HepG2 (cell line): Measurements from ENCODE around the gene ATG16L1. TPM values are rescaled to one million over a fixed set of nuclear protein-coding genes. Genes with fewer than 3 reads are reported as not detected.

ENCODE experiments used
- ATAC-seq: fragments of 200-7000 bp; cut with Tn5 transposase; 3 replicates; pipeline ENCODE4 v1.9.1; 2020; ENCODE audit warnings: mild to moderate bottlenecking, moderate library complexity
- BruUV-seq: library from RNA; stranded (reverse); fragments of 400-500 nt; replicated peaks from 2 replicates; lab custom pipeline; 2021; lab: Mats Ljungman, UMichigan
- CTCF ChIA-PET: fragments of 300-600 bp; formaldehyde crosslinking; extraction: SDS; loops from one replicate; lab custom pipeline; 2021; ENCODE audit warnings: low total read pairs, inconsistent platforms, low intra/inter-chr PET ratio; lab: Yijun Ruan, JAX
- POLR2A ChIA-PET: fragments of 350-600 bp; sonication (Branson Sonifier 250); formaldehyde crosslinking; loops from one replicate; lab custom pipeline; 2020; ENCODE audit warnings: antibody characterized with exemption, inconsistent platforms; lab: Yijun Ruan, JAX
- DNase-seq: peaks from one replicate; pipeline ENCODE4 v3.0.0-alpha.2; 2015; ENCODE audit warnings: low spot score
- FAIRE-seq: peaks from 3 replicates; lab custom pipeline; 2011; peaks lifted over from hg19 to GRCh38; lab: Jason Lieb, UNC
- H2AFZ ChIP-seq: one replicate; pipeline ENCODE4 v1.6.1; 2011; ENCODE audit warnings: low read length, inconsistent platforms
- H3K27ac ChIP-seq: fragments of 300-600 bp; 3 replicates; pipeline ENCODE4 v1.8.0; 2011; ENCODE audit warnings: mixed run types, mild to moderate bottlenecking, mixed read lengths, low read length, inconsistent platforms; ENCODE audit not compliant: insufficient read depth; ENCODE audit errors: extremely low read length
- H3K27me3 ChIP-seq, 2 experiments: fragments of 200-600 bp in 1 of 2; 2 replicates in 1 of 2; 3 replicates in 1 of 2; pipeline versions ENCODE4 v1.6.0 to v1.8.0; 2011; ENCODE audit warnings: low read length in 2 of 2, mild to moderate bottlenecking in 2 of 2, moderate library complexity in 2 of 2, inconsistent platforms in 1 of 2; ENCODE audit not compliant: insufficient read depth in 2 of 2, control insufficient read depth in 1 of 2
- H3K36me3 ChIP-seq, 2 experiments: fragments of 200-600 bp in 1 of 2; replicated peaks in 1 of 2; 2 replicates in 1 of 2; 3 replicates in 1 of 2; pipeline versions ENCODE4 v1.5.1 to v1.8.0; 2011; ENCODE audit warnings: low read length in 2 of 2, inconsistent platforms in 1 of 2; ENCODE audit not compliant: insufficient read depth in 2 of 2, control insufficient read depth in 1 of 2
- H3K4me1 ChIP-seq: 2 replicates; pipeline ENCODE4 v1.5.1; 2012; ENCODE audit warnings: low read length, inconsistent platforms; ENCODE audit not compliant: insufficient read depth
- H3K4me2 ChIP-seq: 2 replicates; pipeline ENCODE4 v1.6.0; 2011; ENCODE audit warnings: low read depth, low read length, inconsistent platforms
- H3K4me3 ChIP-seq, 3 experiments: fragments of 200-600 bp in 1 of 3; sonication (generic), shearing (Covaris generic) in 1 of 3; replicated peaks in 1 of 3; 2 replicates each; pipeline ENCODE4 v1.5.1; 2011 to 2016; ENCODE audit warnings: low read length in 3 of 3, inconsistent platforms in 2 of 3, low read depth in 2 of 3, mild to moderate bottlenecking in 2 of 3, control low read depth in 1 of 3, mixed read lengths in 1 of 3; ENCODE audit not compliant: insufficient read depth in 1 of 3
- H3K79me2 ChIP-seq: one replicate; pipeline ENCODE4 v1.6.1; 2011; ENCODE audit warnings: low read length, inconsistent platforms; ENCODE audit not compliant: insufficient read depth
- H3K9ac ChIP-seq: 2 replicates; pipeline ENCODE4 v1.6.0; 2011; ENCODE audit warnings: mild to moderate bottlenecking, low read depth, low read length, inconsistent platforms; ENCODE audit not compliant: insufficient read depth
- H3K9me3 ChIP-seq: 2 replicates; pipeline ENCODE4 v1.5.1; 2012; ENCODE audit warnings: mild to moderate bottlenecking, low read length
- H4K20me1 ChIP-seq: 2 replicates; pipeline ENCODE4 v1.6.0; 2011; ENCODE audit warnings: inconsistent platforms, mild to moderate bottlenecking, low read length, moderate library complexity; ENCODE audit not compliant: insufficient read depth
- CEBPG ChIP-seq: IDR thresholded peaks from 2 replicates; pipeline ENCODE4 v1.6.1; 2016
- ELF4 ChIP-seq: sonication (generic); formaldehyde crosslinking; IDR thresholded peaks from 2 replicates; pipeline ENCODE4 v1.5.0; 2020; ENCODE audit warnings: missing genetic modification reagents, mild to moderate bottlenecking, moderate library complexity, borderline replicate concordance
- EZH2 ChIP-seq: conservative IDR thresholded peaks from 2 replicates; pipeline ENCODE4 v1.6.1; 2012; ENCODE audit warnings: mild to moderate bottlenecking, low read depth, low read length, moderate library complexity
- GMEB1 ChIP-seq: sonication (generic); formaldehyde crosslinking; IDR thresholded peaks from 2 replicates; pipeline ENCODE4 v1.5.1; 2020; ENCODE audit warnings: missing genetic modification reagents, mild to moderate bottlenecking, borderline replicate concordance
- MNT ChIP-seq: fragments of 450-650 bp; IDR thresholded peaks from 2 replicates; pipeline ENCODE4 v1.6.1; 2016
- NAIF1 ChIP-seq: sonication (generic); formaldehyde crosslinking; IDR thresholded peaks from 2 replicates; pipeline ENCODE4 v1.5.0; 2020; ENCODE audit warnings: mild to moderate bottlenecking, missing genetic modification reagents, borderline replicate concordance
- NFKBIZ ChIP-seq: IDR thresholded peaks from 2 replicates; pipeline ENCODE4 v1.6.1; 2018; ENCODE audit warnings: missing genetic modification reagents, missing compliant biosample characterization
- RAD51 ChIP-seq: fragments of 450-650 bp; IDR thresholded peaks from 2 replicates; pipeline ENCODE4 v1.6.1; 2016; ENCODE audit warnings: borderline replicate concordance
- ZBTB7B ChIP-seq: sonication (generic); formaldehyde crosslinking; IDR thresholded peaks from 2 replicates; pipeline ENCODE4 v1.4.0; 2020; ENCODE audit warnings: missing genetic modification reagents
- ZNF225 ChIP-seq: sonication (generic); formaldehyde crosslinking; IDR thresholded peaks from 2 replicates; pipeline ENCODE4 v1.4.0; 2020; ENCODE audit warnings: mild to moderate bottlenecking, missing genetic modification reagents
- ZNF367 ChIP-seq: sonication (generic); formaldehyde crosslinking; IDR thresholded peaks from 2 replicates; pipeline ENCODE4 v1.4.0; 2020; ENCODE audit warnings: missing genetic modification reagents, borderline replicate concordance
- ZNF576 ChIP-seq: sonication (generic); formaldehyde crosslinking; IDR thresholded peaks from 2 replicates; pipeline ENCODE4 v1.4.0; 2020; ENCODE audit warnings: mild to moderate bottlenecking, missing genetic modification reagents
- ZNF607 ChIP-seq: sonication (generic); formaldehyde crosslinking; IDR thresholded peaks from 2 replicates; pipeline ENCODE4 v1.5.1; 2020; ENCODE audit warnings: missing genetic modification reagents, mild to moderate bottlenecking, borderline replicate concordance
- ZNF709 ChIP-seq: sonication (generic); formaldehyde crosslinking; IDR thresholded peaks from 2 replicates; pipeline ENCODE4 v1.5.0; 2020; ENCODE audit warnings: mild to moderate bottlenecking, missing genetic modification reagents
- ZNF883 ChIP-seq: sonication (generic); formaldehyde crosslinking; IDR thresholded peaks from 2 replicates; pipeline ENCODE4 v1.5.1; 2020; ENCODE audit warnings: mild to moderate bottlenecking, missing genetic modification reagents; ENCODE audit errors: not compliant biosample characterization
- WGBS: methylation state at CpG from one replicate; pipeline ENCODE4 v1.1.6; 2017; ENCODE audit warnings: low lambda C conversion rate; 5-methylcytosine and 5-hydroxymethylcytosine counted together
- in situ Hi-C: cut with HindIII; loops from 2 replicates; pipeline ENCODE4 v1.10.0; 2017; ENCODE audit warnings: low pct_unique_long_range_greater_than_20kb; ENCODE audit not compliant: extremely low pct_ligation_motif_present
- intact Hi-C: fragments of 100-400 bp; cut with micrococcal nuclease; formaldehyde crosslinking; loops from one replicate; pipeline ENCODE4 v1.10.0; 2022; ENCODE audit not compliant: unreplicated experiment
- polyA plus RNA-seq, 8 experiments: library from polyadenylated mRNA; depleted of rRNA in 3 of 8; stranded (reverse) in 7 of 8; unstranded in 1 of 8; fragments of >200 nt; fragmentation: Illumina TruSeq in 4 of 8; extraction: Trizol in 4 of 8; gene quantifications; 2 replicates each; pipeline versions ENCODE4 v1.2.1 to v1.2.3, GENCODE V29; 2011 to 2016; ENCODE audit warnings: low read depth in 4 of 8, missing spikeins in 1 of 8, mixed read lengths in 1 of 8; ENCODE audit not compliant: insufficient read depth in 1 of 8
- total RNA-seq, 5 experiments: library from RNA; depleted of rRNA; stranded (reverse); fragments of >200 nt; fragmentation: Illumina TruSeq; extraction: Trizol; gene quantifications; 2 replicates each; pipeline ENCODE4 v1.2.3, GENCODE V29; 2016; ENCODE audit warnings: low read depth in 1 of 5

ATG16L1 gene
- total and polyA plus RNA-seq, 2 of the 13 experiments (the other 11 are each of a cell fraction or from before 2014, with no cell fraction given) = 26.0 to 51.7 TPM

- H3K9ac ChIP-seq = no peak overlapping the region
- H3K27me3 ChIP-seq = no peaks in the 10 kb centered on the region
- H3K36me3 ChIP-seq = peaks cover 53 to 95% of the 10 kb centered on the region in 2 experiments
- CTCF ChIA-PET = no interaction called here
- in situ Hi-C loops = no loop called here
- DNase-seq (no peak), FAIRE-seq (no peak), ATAC-seq (no peak)
- intact Hi-C loops = no loop called here
- peaks cover 9% of the 10 kb centered on the region for H3K79me2 ChIP-seq
- H3K9me3 ChIP-seq = no peaks in the 10 kb centered on the region
- H3K4me3 ChIP-seq = no peak overlapping the region
- H2AFZ ChIP-seq = no peak overlapping the region
- H3K4me1 ChIP-seq = no peaks in the 10 kb centered on the region
- POLR2A ChIA-PET = no interaction called here
- H4K20me1 ChIP-seq = no peaks in the 10 kb centered on the region
- WGBS = 96% methylated on average over 5 of the region's 5 CpGs
- H3K4me2 ChIP-seq = no peak overlapping the region
- no TSS peak for BruUV-seq
- TF ChIP-seq NFKBIZ (CRISPR knock-in tag) = no peak
- TF ChIP-seq MNT = peak; percentile 64
- no peak overlapping the region for H3K27ac ChIP-seq
Observed at GRCh38 chr2:233262562-233262961, 11.1 kb downstream of the ATG16L1 start.

- no peak for TF ChIP-seq ZBTB7B (CRISPR knock-in tag)
- no peak for TF ChIP-seq ZNF576 (CRISPR knock-in tag)
- TF ChIP-seq ELF4 = no peak
- TF ChIP-seq GMEB1 (CRISPR knock-in tag) = no peak
- no peak for TF ChIP-seq ZNF367 (CRISPR knock-in tag)
- no peak for TF ChIP-seq ZNF883 (CRISPR knock-in tag)
- no peak for TF ChIP-seq ZNF607 (CRISPR knock-in tag)
- no peak for TF ChIP-seq EZH2
- TF ChIP-seq ZNF225 (CRISPR knock-in tag) = no peak
- TF ChIP-seq RAD51 = no peak
- no peak for TF ChIP-seq CEBPG (CRISPR knock-in tag)
- no peak for TF ChIP-seq ZNF709
- no peak for TF ChIP-seq NAIF1 (CRISPR knock-in tag)
- DNase-seq (no peak), ATAC-seq (no peak), FAIRE-seq (no peak)
- no peak overlapping the region for H2AFZ ChIP-seq
- H3K4me2 ChIP-seq = no peak overlapping the region
- 97% methylated on average over 6 of the region's 6 CpGs for WGBS
- H3K4me1 ChIP-seq = no peaks in the 10 kb centered on the region
- no peaks in the 10 kb centered on the region for H4K20me1 ChIP-seq
- H3K27ac ChIP-seq = no peak overlapping the region
- no peaks in the 10 kb centered on the region for H3K27me3 ChIP-seq
- no TSS peak for BruUV-seq
- H3K9ac ChIP-seq = no peak overlapping the region
- in situ Hi-C loops = no loop called here
- peaks cover 8% of the 10 kb centered on the region for H3K79me2 ChIP-seq
- ChIA-PET POLR2A (no interaction called here), CTCF (no interaction called here)
- H3K9me3 ChIP-seq = no peaks in the 10 kb centered on the region
- H3K36me3 ChIP-seq = peaks cover 56 to 97% of the 10 kb centered on the region in 2 experiments
- intact Hi-C loops = no loop called here
- H3K4me3 ChIP-seq = no peak overlapping the region
Observed at GRCh38 chr2:233263045-233263570, 11.6 kb downstream of the ATG16L1 start.
